ENCODE data around the gene DYSF.

DYSF gene

DNA sequence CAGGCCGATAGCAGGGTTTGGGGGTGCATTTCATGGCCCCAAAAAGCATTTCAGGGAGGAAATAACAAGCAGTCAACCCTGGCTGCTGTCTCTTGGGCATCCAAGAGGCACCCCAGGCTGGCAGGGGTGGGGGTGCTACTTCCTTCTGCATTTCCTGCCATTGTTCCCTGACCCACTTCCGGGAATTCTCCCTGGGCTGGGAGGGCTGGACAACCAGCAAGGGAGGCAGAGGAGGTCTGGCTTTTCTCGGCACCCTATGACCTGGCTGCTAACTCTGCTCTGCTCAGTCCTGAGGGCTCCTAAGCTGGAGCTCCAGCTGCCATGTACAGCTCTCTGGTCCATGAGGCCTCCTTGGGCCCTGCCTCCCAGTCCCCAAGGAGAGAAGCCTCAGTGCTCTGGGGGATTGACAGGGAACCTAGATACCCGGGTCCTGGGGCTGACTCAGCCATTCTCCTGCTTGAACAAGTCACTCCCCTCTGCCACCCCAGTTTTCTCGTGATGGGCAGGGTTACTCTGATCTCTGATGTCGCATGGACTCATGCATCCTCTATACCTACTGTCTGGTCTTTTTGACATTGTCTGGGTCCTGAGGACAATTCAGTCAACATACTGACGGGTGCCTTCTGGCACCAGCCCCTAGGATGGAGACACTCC, 47.2 kb downstream of the DYSF start:
- TF ChIP-seq CTCF (IDR thresholded peaks at IDR 0.05; ENCODE audit: low read depth, low read length, missing control alignments): no peak
- no peak overlapping the region for H3K4me3 ChIP-seq (ENCODE audit: low read depth, low read length)
- DNase-seq (ENCODE audit: low read depth): no peak

GRCh38 chr2:71502941-71503738, 49.8 kb downstream of the DYSF start:
- no peak for TF ChIP-seq CTCF (IDR thresholded peaks at IDR 0.05; ENCODE audit: low read depth, low read length, missing control alignments)
- DNase-seq (ENCODE audit: low read depth): no peak
- H3K4me3 ChIP-seq (ENCODE audit: low read depth, low read length): no peak overlapping the region

DNA sequence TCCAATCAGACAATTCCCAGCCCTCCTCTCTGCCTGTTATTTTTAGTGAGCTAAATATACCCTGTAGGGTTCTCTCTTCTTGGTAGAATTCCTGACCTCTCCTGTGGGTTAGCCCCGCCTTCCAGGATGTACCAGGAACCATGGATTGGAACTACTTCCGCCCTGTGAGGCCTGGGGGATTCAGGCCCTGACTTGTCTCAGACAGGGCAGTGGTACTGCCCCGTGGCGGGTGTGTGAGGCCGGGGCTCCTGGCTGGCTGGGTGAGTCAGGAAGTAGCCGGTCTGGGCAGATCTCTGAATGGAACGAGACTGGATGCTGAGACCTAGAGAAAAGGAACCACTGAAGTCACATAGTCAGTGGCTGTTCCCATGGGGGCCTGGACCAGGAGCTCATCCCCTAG, 50.5 kb downstream of the DYSF start:
- DNase-seq (ENCODE audit: low read depth): no peak
- H3K4me3 ChIP-seq (ENCODE audit: low read depth, low read length): no peak overlapping the region
- no peak for TF ChIP-seq CTCF (IDR thresholded peaks at IDR 0.05; ENCODE audit: low read depth, low read length, missing control alignments)

DNA sequence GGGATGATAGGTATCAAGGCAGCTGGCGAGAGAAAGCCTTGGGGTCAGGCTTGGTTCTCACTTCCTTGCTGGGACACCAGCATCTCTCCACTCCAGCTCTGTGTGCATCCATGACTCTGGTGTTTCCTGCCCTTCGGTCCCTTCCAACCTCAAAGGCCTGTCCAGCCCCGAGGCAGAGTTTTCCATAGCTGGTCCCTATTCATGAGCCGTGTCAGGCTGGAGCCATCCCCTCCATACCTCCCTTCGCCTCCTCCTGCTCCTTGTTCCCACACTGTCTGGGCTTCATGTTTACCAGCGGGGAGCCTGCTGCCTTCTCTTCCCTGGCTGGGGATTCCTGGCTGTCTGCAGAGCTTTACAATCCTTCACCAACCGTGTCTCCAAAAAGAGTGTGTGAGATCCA, 51.2 kb downstream of the DYSF start:
- no peak for TF ChIP-seq CTCF (IDR thresholded peaks at IDR 0.05; ENCODE audit: low read depth, low read length, missing control alignments)
- DNase-seq (ENCODE audit: low read depth): no peak

GRCh38 chr2:71505086-71505769, 51.9 kb downstream of the DYSF start:
- no peak for DNase-seq (ENCODE audit: low read depth)
- H3K4me3 ChIP-seq (ENCODE audit: low read depth, low read length): no peak overlapping the region
- no peak for TF ChIP-seq CTCF (IDR thresholded peaks at IDR 0.05; ENCODE audit: low read depth, low read length, missing control alignments)

More for the DNA sequence above, 51.2 kb downstream of the DYSF start:
- no peak overlapping the region for H3K4me3 ChIP-seq (ENCODE audit: low read depth, low read length)

DNA sequence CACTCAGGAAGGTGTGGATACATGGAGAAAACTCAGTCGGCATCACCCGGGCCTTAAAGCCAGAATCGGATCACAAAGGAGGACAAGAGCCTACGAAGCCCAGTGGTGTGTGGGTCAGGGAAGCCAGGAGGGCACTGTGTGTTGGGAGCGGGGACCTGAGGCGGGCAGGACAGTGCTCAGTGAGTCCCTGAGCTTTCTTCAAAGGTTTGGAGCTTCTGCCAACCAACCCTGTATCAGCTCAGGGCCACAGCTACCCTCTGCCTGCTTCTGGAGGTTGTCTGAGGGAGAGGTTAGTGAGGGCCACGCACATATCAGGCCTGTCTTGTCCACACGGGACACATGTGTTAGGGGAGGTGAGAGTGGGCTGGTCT, 52.4 kb downstream of the DYSF start:
- TF ChIP-seq CTCF (IDR thresholded peaks at IDR 0.05; ENCODE audit: low read depth, low read length, missing control alignments): no peak
- no peak for DNase-seq (ENCODE audit: low read depth)
- H3K4me3 ChIP-seq (ENCODE audit: low read depth, low read length): no peak overlapping the region
